ENCODE results near the gene LCN15. TPM values are rescaled to one million over a fixed set of nuclear protein-coding genes. Genes with fewer than 3 reads are reported as not detected.
A peak's percentile ranks its signal among the peaks of the same experiment; 100 is the strongest.

LCN15 gene
- total RNA-seq, 1 donor from 2014 or later, result not detected

DNA sequence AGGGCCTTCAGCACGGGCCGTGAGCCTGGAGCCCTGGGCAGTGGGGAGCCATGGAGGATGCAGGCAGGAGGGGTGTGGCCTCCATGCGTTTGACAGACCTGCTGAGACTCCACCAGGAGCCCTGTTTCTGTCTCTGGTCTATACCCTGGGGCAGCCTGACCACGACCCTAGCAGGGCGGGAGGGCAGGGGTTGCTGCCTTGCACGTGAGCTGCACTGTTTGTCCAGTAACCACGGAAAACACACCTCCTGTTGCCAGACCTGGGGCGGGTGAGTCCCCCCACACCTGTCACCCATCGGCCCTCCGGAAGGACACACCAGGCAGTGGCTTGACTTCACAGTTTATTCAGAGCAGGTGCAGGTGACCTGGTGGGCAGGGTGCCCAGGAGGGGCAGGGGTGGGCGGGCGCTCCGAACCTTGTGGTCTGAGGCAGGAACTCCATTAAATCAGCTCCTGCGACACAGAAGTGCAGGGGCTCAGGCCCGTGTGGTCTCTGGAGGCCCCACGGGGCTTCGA is 10.2 kb downstream of the LCN15 start:
- TF ChIP-seq, protein P1, sequence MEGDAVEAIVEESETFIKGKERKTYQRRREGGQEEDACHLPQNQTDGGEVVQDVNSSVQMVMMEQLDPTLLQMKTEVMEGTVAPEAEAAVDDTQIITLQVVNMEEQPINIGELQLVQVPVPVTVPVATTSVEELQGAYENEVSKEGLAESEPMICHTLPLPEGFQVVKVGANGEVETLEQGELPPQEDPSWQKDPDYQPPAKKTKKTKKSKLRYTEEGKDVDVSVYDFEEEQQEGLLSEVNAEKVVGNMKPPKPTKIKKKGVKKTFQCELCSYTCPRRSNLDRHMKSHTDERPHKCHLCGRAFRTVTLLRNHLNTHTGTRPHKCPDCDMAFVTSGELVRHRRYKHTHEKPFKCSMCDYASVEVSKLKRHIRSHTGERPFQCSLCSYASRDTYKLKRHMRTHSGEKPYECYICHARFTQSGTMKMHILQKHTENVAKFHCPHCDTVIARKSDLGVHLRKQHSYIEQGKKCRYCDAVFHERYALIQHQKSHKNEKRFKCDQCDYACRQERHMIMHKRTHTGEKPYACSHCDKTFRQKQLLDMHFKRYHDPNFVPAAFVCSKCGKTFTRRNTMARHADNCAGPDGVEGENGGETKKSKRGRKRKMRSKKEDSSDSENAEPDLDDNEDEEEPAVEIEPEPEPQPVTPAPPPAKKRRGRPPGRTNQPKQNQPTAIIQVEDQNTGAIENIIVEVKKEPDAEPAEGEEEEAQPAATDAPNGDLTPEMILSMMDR (IDR thresholded peaks at IDR 0.05; ENCODE audit: insufficient read depth, low read length, severe bottlenecking), result no peak
- no peak for FAIRE-seq
- no peaks in the 10 kb centered on the region for H3K36me3 ChIP-seq (ENCODE audit: control insufficient read depth, insufficient read depth, low read length)

DNA sequence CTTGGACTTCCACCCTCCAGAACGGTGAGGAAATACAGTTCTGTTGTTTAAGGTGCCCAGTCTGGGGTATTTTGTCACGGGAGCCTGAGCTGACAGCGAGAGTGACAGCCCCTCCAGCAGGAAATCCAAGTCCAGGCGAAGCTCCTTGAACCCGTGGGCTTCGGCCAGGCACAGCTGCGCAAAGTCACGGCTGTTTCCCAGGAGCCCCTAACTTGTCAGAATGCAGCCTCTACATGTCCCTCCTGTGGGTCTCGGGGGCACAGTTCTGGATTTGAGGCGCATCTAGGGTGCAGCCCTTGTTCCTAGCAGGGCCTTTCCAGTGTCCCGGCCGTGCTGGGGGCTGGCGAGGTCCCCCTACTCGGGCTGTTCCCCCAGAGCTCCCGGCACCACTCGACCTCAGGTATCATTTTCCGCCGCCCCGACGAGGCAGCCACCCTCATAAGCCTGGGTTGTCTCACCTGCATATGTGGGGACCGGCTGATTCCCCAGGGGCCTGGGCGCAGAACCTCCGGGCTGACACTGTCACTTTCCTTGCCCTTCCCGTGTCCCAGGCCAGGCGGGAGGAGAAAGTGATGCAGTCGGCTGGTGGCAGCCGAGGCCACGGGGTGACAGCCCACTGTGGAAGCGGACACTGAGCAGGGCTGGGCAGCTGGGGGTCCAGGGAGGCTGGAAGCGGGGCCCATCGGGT is 10.8 kb downstream of the LCN15 start:
- no peaks in the 10 kb centered on the region for H3K36me3 ChIP-seq (ENCODE audit: control insufficient read depth, insufficient read depth, low read length)
- no peak for FAIRE-seq

More for the DNA sequence above, 10.2 kb downstream of the LCN15 start:
- DNase-seq (ENCODE audit: low read depth), result no peak
- no peak overlapping the region for H3K4me3 ChIP-seq (ENCODE audit: low read depth, low read length)
- H3K27me3 ChIP-seq (ENCODE audit: control insufficient read depth, insufficient read depth, low read length), result no peaks in the 10 kb centered on the region

DNA sequence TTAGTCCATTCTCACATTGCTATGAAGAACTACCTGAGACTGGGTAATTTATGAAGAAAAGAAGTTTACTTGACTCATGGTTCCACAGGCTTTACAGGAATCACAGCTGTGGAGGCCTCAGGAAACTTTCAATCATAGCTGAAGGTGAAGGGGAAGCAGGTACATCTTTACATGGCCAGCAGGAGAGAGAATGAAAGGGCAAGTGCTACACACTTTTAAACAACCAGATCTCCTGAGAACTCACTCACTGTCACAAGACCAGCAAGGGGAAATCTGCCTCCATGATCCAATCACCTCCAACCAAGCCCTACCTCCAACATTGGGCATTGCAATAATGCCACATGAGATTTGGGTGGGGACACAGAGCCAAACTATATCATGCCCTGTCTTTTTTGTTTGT is 12.5 kb downstream of the LCN15 start:
- H3K4me3 ChIP-seq (ENCODE audit: low read depth, low read length), result no peak overlapping the region
- TF ChIP-seq, protein P1 (IDR thresholded peaks at IDR 0.05; ENCODE audit: insufficient read depth, low read length, severe bottlenecking), result no peak
- no peak for FAIRE-seq
- no peak for DNase-seq (ENCODE audit: low read depth)
- H3K36me3 ChIP-seq (ENCODE audit: control insufficient read depth, insufficient read depth, low read length), result no peaks in the 10 kb centered on the region
- no peaks in the 10 kb centered on the region for H3K27me3 ChIP-seq (ENCODE audit: control insufficient read depth, insufficient read depth, low read length)

More for the DNA sequence above, 10.8 kb downstream of the LCN15 start:
- no peak for DNase-seq (ENCODE audit: low read depth)
- H3K4me3 ChIP-seq (ENCODE audit: low read depth, low read length), result no peak overlapping the region
- no peaks in the 10 kb centered on the region for H3K27me3 ChIP-seq (ENCODE audit: control insufficient read depth, insufficient read depth, low read length)
- TF ChIP-seq, protein P1 (IDR thresholded peaks at IDR 0.05; ENCODE audit: insufficient read depth, low read length, severe bottlenecking), result no peak

DNA sequence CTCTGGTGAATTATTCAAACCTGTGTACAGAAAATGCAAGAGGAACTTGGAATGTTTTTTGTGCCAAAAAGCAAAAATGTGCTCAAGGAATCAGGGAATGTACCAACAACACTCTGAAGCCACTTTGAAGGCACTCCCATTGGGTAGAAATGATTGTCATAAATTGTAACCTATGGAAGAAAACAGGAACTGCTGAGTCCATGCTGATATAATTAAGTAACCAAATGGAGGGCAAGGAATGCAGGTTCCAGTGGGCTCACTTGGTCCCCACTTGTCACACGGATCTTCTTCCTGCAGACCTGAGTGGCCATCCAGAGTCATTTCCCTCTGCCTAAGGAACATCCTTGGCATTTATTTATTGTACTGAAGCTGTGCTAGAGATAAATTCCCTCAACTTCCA is 13.1 kb downstream of the LCN15 start:
- no peak for DNase-seq (ENCODE audit: low read depth)
- no peaks in the 10 kb centered on the region for H3K27me3 ChIP-seq (ENCODE audit: control insufficient read depth, insufficient read depth, low read length)
- TF ChIP-seq, protein P1 (IDR thresholded peaks at IDR 0.05; ENCODE audit: insufficient read depth, low read length, severe bottlenecking), result no peak
- no peak for FAIRE-seq
- H3K36me3 ChIP-seq (ENCODE audit: control insufficient read depth, insufficient read depth, low read length), result no peaks in the 10 kb centered on the region
- H3K4me3 ChIP-seq (ENCODE audit: low read depth, low read length), result no peak overlapping the region

DNA sequence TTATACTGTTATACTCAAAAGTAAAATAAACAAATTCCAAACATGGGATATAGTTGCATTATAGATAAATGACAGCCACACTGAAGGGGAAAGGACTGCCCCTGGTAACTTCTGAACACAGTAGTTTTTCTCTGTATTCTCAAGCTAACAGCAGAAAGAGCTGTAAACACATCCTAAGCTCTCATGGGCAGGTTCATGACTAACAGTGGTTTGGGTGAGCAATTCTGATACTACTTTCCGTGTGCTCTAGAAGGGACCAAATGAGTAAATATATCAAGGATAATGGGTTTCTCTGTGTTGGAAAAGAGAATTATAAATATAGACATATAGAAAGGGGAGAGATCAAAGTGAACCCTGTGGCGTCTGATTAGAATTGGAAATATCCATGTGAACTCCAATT is 13.8 kb downstream of the LCN15 start:
- DNase-seq (ENCODE audit: low read depth) (peak; percentile 37), FAIRE-seq (no peak)
- no peaks in the 10 kb centered on the region for H3K36me3 ChIP-seq (ENCODE audit: control insufficient read depth, insufficient read depth, low read length)
- no peaks in the 10 kb centered on the region for H3K27me3 ChIP-seq (ENCODE audit: control insufficient read depth, insufficient read depth, low read length)
- TF ChIP-seq, protein P1 (IDR thresholded peaks at IDR 0.05; ENCODE audit: insufficient read depth, low read length, severe bottlenecking), result no peak
- H3K4me3 ChIP-seq (ENCODE audit: low read depth, low read length), result no peak overlapping the region
